Lower lobe of right lung (tissue), 2 donors: ENCODE results near the gene NEDD4L. TPM values are rescaled to one million over a fixed set of nuclear protein-coding genes. Genes with fewer than 3 reads are reported as not detected.

Source experiments
- ATAC-seq, 2 donors: fragments of 200-7000 bp; cut with Tn5 transposase; one replicate each; pipeline ENCODE4 v1.9.1; 2020 to 2022; ENCODE audit warnings: mild to moderate bottlenecking in 2 of 2, moderate library complexity in 2 of 2
- DNase-seq: peaks from one replicate; pipeline ENCODE4 v3.0.0-alpha.2; 2020
- H3K27ac ChIP-seq: fragments of 200-600 bp; one replicate; pipeline ENCODE4 v1.8.0; 2022
- H3K27me3 ChIP-seq: fragments of 200-600 bp; one replicate; pipeline ENCODE4 v1.8.0; 2022; ENCODE audit warnings: low read depth
- H3K36me3 ChIP-seq: fragments of 200-600 bp; one replicate; pipeline ENCODE4 v1.8.0; 2022; ENCODE audit warnings: mild to moderate bottlenecking
- H3K4me1 ChIP-seq: fragments of 200-600 bp; one replicate; pipeline ENCODE4 v1.8.0; 2022
- H3K4me3 ChIP-seq: fragments of 200-600 bp; one replicate; pipeline ENCODE4 v1.8.0; 2022; ENCODE audit warnings: mild to moderate bottlenecking
- H3K9me3 ChIP-seq: fragments of 200-600 bp; one replicate; pipeline ENCODE4 v1.8.0; 2022
- CTCF ChIP-seq: fragments of 200-600 bp; IDR thresholded peaks from one replicate; pipeline ENCODE4 v1.8.0; 2022; ENCODE audit warnings: antibody characterized with exemption, mild to moderate bottlenecking
- intact Hi-C: fragments of 100-400 bp; cut with DNase I; formaldehyde crosslinking; loops from one replicate; pipeline ENCODE4 v1.11.0; 2022
- total RNA-seq: library from RNA; stranded (reverse); fragmentation: NEBNext Ultra II Directional; extraction: Animal tissue kit (Norgen Biotek cat#: 25700); gene quantifications from one replicate; pipeline ENCODE4 v1.2.1, GENCODE V29; 2021
- donor health status: DM: no; HTN: yes; CAD: no; lungs with severe emphysema.

The NEDD4L gene
- total RNA-seq, 1 donor from 2014 or later, result 203 TPM

- Histone ChIP-seq H3K27ac (peak overlapping the region; percentile 89), H3K9me3 (no peaks in the 10 kb centered on the region), H3K4me1 (peaks cover 39% of the 10 kb centered on the region), H3K27me3 (no peaks in the 10 kb centered on the region), H3K36me3 (no peaks in the 10 kb centered on the region), H3K4me3 (peak overlapping the region; percentile 93)
- no peak for TF ChIP-seq CTCF
- ATAC-seq (peak; percentile 69 to 70), DNase-seq (peak; percentile 88)
- intact Hi-C loops, result loop anchor here (10.0 kb wide), 1 partner anchor 79 kb away; no protein-coding TSS in a partner anchor
These were observed 1.4 kb downstream of the NEDD4L start for GRCh38 chr18:58045242-58046092.

GRCh38 chr18:58046093-58046793 is 2.2 kb downstream of the NEDD4L start:
- Histone ChIP-seq H3K27me3 (no peaks in the 10 kb centered on the region), H3K9me3 (no peaks in the 10 kb centered on the region), H3K4me3 (peak overlapping the region; percentile 93), H3K4me1 (peaks cover 39% of the 10 kb centered on the region), H3K27ac (peak overlapping the region; percentile 89), H3K36me3 (no peaks in the 10 kb centered on the region)
- ATAC-seq (no peak), DNase-seq (no peak)
- no peak for TF ChIP-seq CTCF
- intact Hi-C loops, result loop anchor here (10.0 kb wide), 1 partner anchor 79 kb away; no protein-coding TSS in a partner anchor

GRCh38 chr18:58046794-58047555 is 2.9 kb downstream of the NEDD4L start:
- intact Hi-C loops, result loop anchor here (10.0 kb wide), 1 partner anchor 78 kb away; no protein-coding TSS in a partner anchor
- Histone ChIP-seq H3K27ac (peak overlapping the region; percentile 89), H3K9me3 (no peaks in the 10 kb centered on the region), H3K4me1 (peaks cover 46% of the 10 kb centered on the region), H3K27me3 (no peaks in the 10 kb centered on the region), H3K36me3 (no peaks in the 10 kb centered on the region), H3K4me3 (peak overlapping the region; percentile 93)
- TF ChIP-seq CTCF, result no peak
- no peak for DNase-seq
- no peak for ATAC-seq

- H3K27ac ChIP-seq, result no peak overlapping the region
- H3K9me3 ChIP-seq, result no peaks in the 10 kb centered on the region
- no peak overlapping the region for H3K4me3 ChIP-seq
- ATAC-seq, result no peak
- no peaks in the 10 kb centered on the region for H3K36me3 ChIP-seq
- DNase-seq, result no peak
- H3K4me1 ChIP-seq, result peaks cover 47% of the 10 kb centered on the region
- intact Hi-C loops, result loop anchor here (10.0 kb wide), 1 partner anchor 77 kb away; no protein-coding TSS in a partner anchor
- TF ChIP-seq CTCF, result no peak
- H3K27me3 ChIP-seq, result no peaks in the 10 kb centered on the region
These were observed 3.5 kb downstream of the NEDD4L start for GRCh38 chr18:58047556-58047882.

- Histone ChIP-seq H3K27me3 (no peaks in the 10 kb centered on the region), H3K9me3 (no peaks in the 10 kb centered on the region), H3K36me3 (no peaks in the 10 kb centered on the region), H3K4me1 (peaks cover 42% of the 10 kb centered on the region), H3K27ac (no peak overlapping the region), H3K4me3 (no peak overlapping the region)
- ATAC-seq, result no peak
- no peak for DNase-seq
- intact Hi-C loops, result loop anchor here (10.0 kb wide), 1 partner anchor 77 kb away; no protein-coding TSS in a partner anchor
- TF ChIP-seq CTCF, result no peak
These were observed 4.1 kb downstream of the NEDD4L start for GRCh38 chr18:58048081-58048642.
